Measurements from ENCODE around the gene RNF152. TPM values are rescaled to one million over a fixed set of nuclear protein-coding genes. Genes with fewer than 3 reads are reported as not detected.

RNF152 gene
- total RNA-seq, 1 donor from 2014 or later, result 137 TPM

DNA sequence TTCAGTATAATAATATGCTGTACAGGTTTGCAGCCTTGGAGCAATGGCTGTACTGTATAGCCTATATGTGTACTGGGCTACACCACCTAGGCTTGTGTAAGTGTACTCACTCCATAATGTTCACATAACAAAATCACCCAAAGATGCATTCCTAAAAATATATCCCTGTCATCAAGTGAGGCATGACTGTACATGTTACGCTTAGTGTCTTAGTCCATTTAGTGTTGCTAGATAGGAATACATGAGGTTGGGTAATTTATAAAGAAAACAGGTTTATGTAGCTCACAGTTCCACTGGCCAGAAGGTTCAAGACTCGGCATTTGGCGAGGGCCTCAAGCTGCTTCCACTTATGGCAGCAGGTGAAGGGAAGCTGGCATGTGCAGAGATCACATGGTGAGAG lies 31.4 kb downstream of the RNF152 start:
- Mint-ChIP-seq H3K27me3 (ENCODE audit: low read depth) (no peaks in the 10 kb centered on the region), H3K4me1 (ENCODE audit: low read depth) (peaks cover 74% of the 10 kb centered on the region), H3K36me3 (ENCODE audit: low read depth) (peaks cover 19% of the 10 kb centered on the region), H3K4me3 (ENCODE audit: unreplicated experiment) (no peak overlapping the region), H3K27ac (ENCODE audit: unreplicated experiment) (peak overlapping the region; percentile 73), H3K9me3 (ENCODE audit: low read depth) (no peaks in the 10 kb centered on the region)
- no peak for DNase-seq (ENCODE audit: low spot score)
- TF ChIP-seq CTCF (IDR thresholded peaks at IDR 0.05), result no peak

GRCh38 chr18:61860302-61860701 lies 32.5 kb downstream of the RNF152 start:
- Mint-ChIP-seq H3K4me1 (ENCODE audit: low read depth) (peaks cover 73% of the 10 kb centered on the region), H3K9me3 (ENCODE audit: low read depth) (no peaks in the 10 kb centered on the region), H3K4me3 (ENCODE audit: unreplicated experiment) (no peak overlapping the region), H3K27me3 (ENCODE audit: low read depth) (no peaks in the 10 kb centered on the region), H3K36me3 (ENCODE audit: low read depth) (peaks cover 20% of the 10 kb centered on the region), H3K27ac (ENCODE audit: unreplicated experiment) (peak overlapping the region; percentile 74)
- DNase-seq (ENCODE audit: low spot score), result no peak
- TF ChIP-seq CTCF (IDR thresholded peaks at IDR 0.05), result no peak

DNA sequence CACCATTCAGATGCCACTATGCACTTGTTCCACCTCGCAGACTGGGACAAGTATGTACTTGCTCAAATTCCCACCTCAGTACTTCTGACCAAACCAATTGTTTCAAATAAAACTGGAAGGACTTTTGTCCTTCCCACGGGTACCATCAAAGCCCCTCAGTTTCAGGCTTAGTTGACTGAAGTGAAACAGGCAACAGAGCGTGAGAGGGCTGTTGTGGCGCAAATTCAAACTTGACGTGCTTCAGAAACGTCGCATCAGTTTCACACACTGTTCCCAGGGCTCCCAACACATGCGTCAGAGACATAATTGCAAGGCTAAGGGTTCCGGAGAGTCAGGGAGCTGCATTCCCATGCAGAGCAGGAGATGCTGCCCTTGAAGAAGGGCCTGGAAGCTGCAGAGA lies 33.7 kb downstream of the RNF152 start:
- no peaks in the 10 kb centered on the region for H3K9me3 Mint-ChIP-seq (ENCODE audit: low read depth)
- no peak overlapping the region for H3K27ac Mint-ChIP-seq (ENCODE audit: unreplicated experiment)
- H3K4me3 Mint-ChIP-seq (ENCODE audit: unreplicated experiment), result no peak overlapping the region
- H3K4me1 Mint-ChIP-seq (ENCODE audit: low read depth), result peaks cover 75% of the 10 kb centered on the region
- DNase-seq (ENCODE audit: low spot score), result no peak
- TF ChIP-seq CTCF (IDR thresholded peaks at IDR 0.05), result no peak
- H3K36me3 Mint-ChIP-seq (ENCODE audit: low read depth), result peaks cover 20% of the 10 kb centered on the region
- H3K27me3 Mint-ChIP-seq (ENCODE audit: low read depth), result no peaks in the 10 kb centered on the region

DNA sequence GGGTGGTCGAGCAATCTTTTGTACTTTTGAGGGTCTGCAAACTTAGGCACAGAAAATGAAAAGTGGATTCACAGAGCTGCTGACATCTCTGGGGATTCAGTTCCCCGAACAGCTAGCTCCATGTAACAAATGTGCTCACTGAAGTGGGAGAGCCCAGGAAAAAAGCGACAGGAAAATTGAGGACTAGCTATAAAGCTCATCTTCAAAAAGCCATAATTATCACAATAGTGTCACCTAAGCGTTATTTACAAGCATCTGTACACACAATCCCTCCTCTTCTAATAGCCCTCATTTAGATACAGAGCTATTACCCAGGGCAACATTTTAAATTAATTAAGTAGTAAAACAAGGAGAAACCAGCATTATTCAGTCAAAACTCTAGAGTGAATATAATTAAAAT lies 36.1 kb downstream of the RNF152 start:
- no peak for DNase-seq (ENCODE audit: low spot score)
- Mint-ChIP-seq H3K4me3 (ENCODE audit: unreplicated experiment) (no peak overlapping the region), H3K27me3 (ENCODE audit: low read depth) (no peaks in the 10 kb centered on the region), H3K4me1 (ENCODE audit: low read depth) (peaks cover 87% of the 10 kb centered on the region), H3K36me3 (ENCODE audit: low read depth) (peaks cover 15% of the 10 kb centered on the region), H3K27ac (ENCODE audit: unreplicated experiment) (peak overlapping the region; percentile 53), H3K9me3 (ENCODE audit: low read depth) (no peaks in the 10 kb centered on the region)
- no peak for TF ChIP-seq CTCF (IDR thresholded peaks at IDR 0.05)

DNA sequence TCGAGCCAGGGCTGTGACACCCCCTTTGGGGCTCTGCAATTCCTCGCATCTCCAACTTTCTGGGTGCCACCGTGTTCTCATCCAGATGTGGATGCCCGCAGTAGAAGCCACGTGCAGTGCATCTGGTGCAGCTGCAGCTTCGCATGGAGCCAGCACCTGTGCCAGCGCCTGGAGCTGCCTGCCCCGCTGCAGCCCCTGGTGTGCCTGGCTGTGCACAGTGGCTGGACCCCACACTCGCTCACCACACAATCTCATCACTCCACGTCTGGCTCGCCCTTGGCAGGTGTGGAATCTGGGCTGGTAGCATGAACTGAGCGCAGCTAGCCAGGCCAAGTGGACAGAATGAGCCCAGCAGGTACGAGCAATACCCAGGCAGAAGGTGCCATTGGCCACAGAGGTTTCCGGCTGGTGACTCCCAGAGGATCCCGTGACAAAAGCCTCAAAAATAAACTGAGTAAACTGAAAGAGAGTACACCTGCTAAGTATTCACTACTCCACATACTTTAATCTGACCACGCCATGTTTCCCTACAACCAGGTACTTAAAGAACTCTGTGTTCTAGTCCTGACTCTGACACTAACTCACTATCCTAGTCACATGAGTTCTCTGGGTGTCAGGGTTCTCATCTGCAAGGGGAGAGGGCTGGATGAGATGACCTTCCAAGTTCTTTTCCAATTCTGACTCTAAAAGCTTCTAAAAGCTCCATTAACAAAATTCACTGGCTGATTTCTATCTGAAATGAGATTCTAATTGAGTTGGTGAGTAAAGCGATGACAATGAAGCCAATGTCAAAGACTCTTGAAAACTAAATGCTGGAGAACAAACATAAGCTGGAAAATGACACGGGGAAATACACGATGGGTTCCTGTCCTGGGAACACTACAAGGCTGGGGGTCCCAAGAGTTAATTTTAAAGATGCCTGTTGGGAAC lies 37.1 kb downstream of the RNF152 start:
- peaks cover 11% of the 10 kb centered on the region for H3K36me3 Mint-ChIP-seq (ENCODE audit: low read depth)
- H3K9me3 Mint-ChIP-seq (ENCODE audit: low read depth), result no peaks in the 10 kb centered on the region
- peaks cover 89% of the 10 kb centered on the region for H3K4me1 Mint-ChIP-seq (ENCODE audit: low read depth)
- peak overlapping the region; percentile 56 for H3K27ac Mint-ChIP-seq (ENCODE audit: unreplicated experiment)
- no peak for TF ChIP-seq CTCF (IDR thresholded peaks at IDR 0.05)
- H3K4me3 Mint-ChIP-seq (ENCODE audit: unreplicated experiment), result no peak overlapping the region
- DNase-seq (ENCODE audit: low spot score), result no peak
- H3K27me3 Mint-ChIP-seq (ENCODE audit: low read depth), result no peaks in the 10 kb centered on the region

Measured in chondrocyte (in vitro differentiated cells).